Kidney (tissue), 14 donors: Measurements from ENCODE around the gene CA4. TPM values are rescaled to one million over a fixed set of nuclear protein-coding genes. Genes with fewer than 3 reads are reported as not detected.
"Not testable (repeated sequence)": the region's sequence is repeated elsewhere in the genome, so short reads cannot be mapped to it uniquely, and the experiment has no call there.

Source experiments
- DNase-seq, 5 donors: peaks; one replicate each; pipeline ENCODE4 v3.0.0-alpha.2; 2013 to 2020
- FAIRE-seq: peaks from 2 replicates; lab custom pipeline; 2012; peaks lifted over from hg19 to GRCh38; lab: Jason Lieb, UNC
- H3K27ac ChIP-seq, 2 donors: one replicate each; pipeline ENCODE4 v1.7.0; 2013; ENCODE audit warnings: low read depth in 2 of 2, low read length in 2 of 2, inconsistent platforms in 1 of 2
- H3K27me3 ChIP-seq: one replicate; pipeline ENCODE4 v1.7.1; 2013; ENCODE audit warnings: low read length, inconsistent platforms; ENCODE audit not compliant: control insufficient read depth, insufficient read depth
- H3K36me3 ChIP-seq, 3 donors: one replicate each; pipeline versions ENCODE4 v1.7.0 to v1.7.1; 2013; ENCODE audit warnings: low read length in 3 of 3, control low read depth in 1 of 3, inconsistent platforms in 1 of 3; ENCODE audit not compliant: insufficient read depth in 3 of 3, control insufficient read depth in 2 of 3
- H3K4me1 ChIP-seq, 3 donors: one replicate each; pipeline versions ENCODE4 v1.7.0 to v1.7.1; 2013; ENCODE audit warnings: low read length in 3 of 3, inconsistent platforms in 1 of 3, low read depth in 1 of 3; ENCODE audit not compliant: control insufficient read depth in 2 of 3, insufficient read depth in 2 of 3
- H3K4me3 ChIP-seq, 3 donors: one replicate each; pipeline versions ENCODE4 v1.7.0 to v1.8.1; 2013; ENCODE audit warnings: low read length in 3 of 3, control low read depth in 1 of 3, inconsistent platforms in 1 of 3
- H3K9ac ChIP-seq, 3 donors: one replicate each; pipeline versions ENCODE4 v1.7.0 to v1.7.1; 2013; ENCODE audit warnings: low read length in 3 of 3, control low read depth in 1 of 3, inconsistent platforms in 1 of 3
- H3K9me3 ChIP-seq, 3 donors: one replicate each; pipeline versions ENCODE4 v1.7.0 to v1.7.1; 2013; ENCODE audit warnings: low read length in 3 of 3, control low read depth in 1 of 3, inconsistent platforms in 1 of 3; ENCODE audit not compliant: control insufficient read depth in 2 of 3, insufficient read depth in 1 of 3
- CTCF ChIP-seq: IDR thresholded peaks from 3 replicates; pipeline ENCODE4 v1.5.1; 2012; ENCODE audit warnings: mild to moderate bottlenecking, moderate library complexity, borderline replicate concordance; ENCODE audit not compliant: insufficient read depth; ENCODE audit errors: extremely low read depth
- intact Hi-C: fragments of 100-400 bp; cut with DNase I; formaldehyde crosslinking; loops from one replicate; pipeline ENCODE4 v1.11.1; 2022
- polyA plus RNA-seq: library from polyadenylated mRNA; stranded (reverse); fragments of 350-450 nt; fragmentation: Illumina TruSeq; extraction: RNeasy Lipid Tissue Mini Kit (QIAGEN cat#74804); gene quantifications from one replicate; pipeline ENCODE4 v1.2.3, GENCODE V29; 2014; ENCODE audit warnings: low read depth, low replicate concordance; ENCODE audit not compliant: insufficient read depth
- total RNA-seq: library from RNA; stranded (reverse); fragmentation: NEBNext Ultra II Directional; extraction: Animal tissue kit (Norgen Biotek cat#: 25700); gene quantifications from one replicate; pipeline ENCODE4 v1.2.1, GENCODE V29; 2021
- donor health status: control.
- donor health status: control.
- donor health status: control.
- donor health status: control.
- donor health status: control.
- donor health status: DM: yes; HTN: yes; CAD: no.
- donor health status: Normal renal cell carcinoma (clear cell type).

CA4 gene
- total and polyA plus RNA-seq, 2 donors from 2014 or later: 25.3 to 102 TPM

- H3K4me1 ChIP-seq, H3K9me3 ChIP-seq, intact Hi-C loops, FAIRE-seq, H3K4me3 ChIP-seq, H3K27ac ChIP-seq, DNase-seq, H3K27me3 ChIP-seq, H3K36me3 ChIP-seq, H3K9ac ChIP-seq: not testable (repeated sequence)
Observed at GRCh38 chr17:60186372-60186771, 36.6 kb downstream of the CA4 start.

- H3K4me1 ChIP-seq, H3K36me3 ChIP-seq, H3K9ac ChIP-seq, H3K9me3 ChIP-seq, FAIRE-seq, H3K27me3 ChIP-seq, H3K27ac ChIP-seq, intact Hi-C loops, DNase-seq, H3K4me3 ChIP-seq: not testable (repeated sequence)
Observed at GRCh38 chr17:60186846-60187745, 37.3 kb downstream of the CA4 start.

- Histone ChIP-seq H3K4me3 (no peak overlapping the region), H3K36me3 (peaks cover 0 to 6% (median 6%) of the 10 kb centered on the region in 3 donors), H3K27me3 (no peaks in the 10 kb centered on the region), H3K9ac (no peak overlapping the region), H3K4me1 (no peaks in the 10 kb centered on the region), H3K9me3 (no peaks in the 10 kb centered on the region), H3K27ac (no peak overlapping the region)
- DNase-seq (no peak), FAIRE-seq (no peak)
- no peak for TF ChIP-seq CTCF
- intact Hi-C loops: no loop called here
Observed at GRCh38 chr17:60188759-60189158, 39.0 kb downstream of the CA4 start.

- H3K4me3 ChIP-seq, intact Hi-C loops, H3K9ac ChIP-seq, H3K27me3 ChIP-seq, H3K9me3 ChIP-seq, H3K36me3 ChIP-seq, DNase-seq, FAIRE-seq, H3K27ac ChIP-seq, H3K4me1 ChIP-seq: not testable (repeated sequence)
Observed at GRCh38 chr17:60190032-60190431, 40.3 kb downstream of the CA4 start.

GRCh38 chr17:60193032-60193431, 43.3 kb downstream of the CA4 start:
- H3K36me3 ChIP-seq, H3K4me3 ChIP-seq, H3K9me3 ChIP-seq, H3K4me1 ChIP-seq, FAIRE-seq, H3K27me3 ChIP-seq, DNase-seq, intact Hi-C loops, H3K9ac ChIP-seq, H3K27ac ChIP-seq: not testable (repeated sequence)
